Sigmoid colon (tissue), 4 donors: ENCODE results near the gene SYK.

ENCODE experiments used
- EP300 ChIP-seq, 4 donors: sonication (generic); formaldehyde crosslinking; IDR thresholded peaks; one replicate each; pipeline ENCODE4 v1.6.1; 2017; ENCODE audit warnings: antibody characterized with exemption in 4 of 4
- POLR2A ChIP-seq, 2 donors: fragments of 450-650 bp; IDR thresholded peaks; one replicate each; pipeline ENCODE4 v1.6.1; 2016; ENCODE audit warnings: antibody characterized with exemption in 2 of 2, mild to moderate bottlenecking in 2 of 2, moderate library complexity in 2 of 2
- POLR2AphosphoS5 ChIP-seq, 4 donors: sonication (generic); formaldehyde crosslinking; IDR thresholded peaks; one replicate each; pipeline ENCODE4 v1.6.1; 2017; ENCODE audit warnings: antibody characterized with exemption in 4 of 4
- TF ChIP-seq, protein P1 (sequence below), 4 experiments: fragments of 450-650 bp in 3 of 4; fragments of 200-600 bp in 1 of 4; IDR thresholded peaks; one replicate each; pipeline ENCODE4 v1.5.1; 2016 to 2019; ENCODE audit warnings: antibody characterized with exemption in 4 of 4, mild to moderate bottlenecking in 3 of 4, moderate library complexity in 2 of 4

DNA sequence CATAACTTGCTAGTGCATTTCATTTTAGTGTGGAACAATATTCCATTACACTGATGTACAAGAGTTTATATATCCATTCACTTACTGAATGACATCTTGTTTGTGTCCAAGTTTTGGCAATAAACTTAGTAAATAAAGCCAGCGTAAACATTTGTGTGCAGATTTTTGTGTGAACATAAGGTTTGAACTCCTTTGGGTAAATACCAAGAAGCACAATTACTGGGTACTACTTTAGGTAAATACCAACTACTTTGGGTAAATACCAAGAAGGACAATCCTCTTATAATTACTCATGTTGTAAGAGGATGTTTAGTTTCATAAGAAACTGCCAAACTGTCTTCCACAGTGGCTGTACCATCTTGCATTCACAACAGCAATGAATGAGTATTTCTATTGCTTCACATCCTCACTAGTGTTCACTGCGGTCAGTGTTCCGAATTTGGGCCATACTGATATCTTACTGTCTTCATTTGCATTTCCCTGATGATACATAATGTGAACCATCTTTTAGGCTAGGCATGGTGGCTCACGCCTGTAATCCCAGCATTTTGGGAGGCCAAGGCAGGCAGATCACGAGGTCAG lies 2.3 kb upstream of the SYK start:
- TF ChIP-seq, protein P1, sequence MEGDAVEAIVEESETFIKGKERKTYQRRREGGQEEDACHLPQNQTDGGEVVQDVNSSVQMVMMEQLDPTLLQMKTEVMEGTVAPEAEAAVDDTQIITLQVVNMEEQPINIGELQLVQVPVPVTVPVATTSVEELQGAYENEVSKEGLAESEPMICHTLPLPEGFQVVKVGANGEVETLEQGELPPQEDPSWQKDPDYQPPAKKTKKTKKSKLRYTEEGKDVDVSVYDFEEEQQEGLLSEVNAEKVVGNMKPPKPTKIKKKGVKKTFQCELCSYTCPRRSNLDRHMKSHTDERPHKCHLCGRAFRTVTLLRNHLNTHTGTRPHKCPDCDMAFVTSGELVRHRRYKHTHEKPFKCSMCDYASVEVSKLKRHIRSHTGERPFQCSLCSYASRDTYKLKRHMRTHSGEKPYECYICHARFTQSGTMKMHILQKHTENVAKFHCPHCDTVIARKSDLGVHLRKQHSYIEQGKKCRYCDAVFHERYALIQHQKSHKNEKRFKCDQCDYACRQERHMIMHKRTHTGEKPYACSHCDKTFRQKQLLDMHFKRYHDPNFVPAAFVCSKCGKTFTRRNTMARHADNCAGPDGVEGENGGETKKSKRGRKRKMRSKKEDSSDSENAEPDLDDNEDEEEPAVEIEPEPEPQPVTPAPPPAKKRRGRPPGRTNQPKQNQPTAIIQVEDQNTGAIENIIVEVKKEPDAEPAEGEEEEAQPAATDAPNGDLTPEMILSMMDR (IDR thresholded peaks at IDR 0.05): no peak
- no peak for TF ChIP-seq EP300 (IDR thresholded peaks at IDR 0.05)
- TF ChIP-seq POLR2A (IDR thresholded peaks at IDR 0.05): no peak
- TF ChIP-seq POLR2AphosphoS5 (IDR thresholded peaks at IDR 0.05): no peak
